ENCODE data around the gene KCTD17. TPM values are rescaled to one million over a fixed set of nuclear protein-coding genes. Genes with fewer than 3 reads are reported as not detected.

Gene KCTD17
- total RNA-seq, 4 donors from 2014 or later: 17.9 to 35.8 (median 28.7) TPM

DNA sequence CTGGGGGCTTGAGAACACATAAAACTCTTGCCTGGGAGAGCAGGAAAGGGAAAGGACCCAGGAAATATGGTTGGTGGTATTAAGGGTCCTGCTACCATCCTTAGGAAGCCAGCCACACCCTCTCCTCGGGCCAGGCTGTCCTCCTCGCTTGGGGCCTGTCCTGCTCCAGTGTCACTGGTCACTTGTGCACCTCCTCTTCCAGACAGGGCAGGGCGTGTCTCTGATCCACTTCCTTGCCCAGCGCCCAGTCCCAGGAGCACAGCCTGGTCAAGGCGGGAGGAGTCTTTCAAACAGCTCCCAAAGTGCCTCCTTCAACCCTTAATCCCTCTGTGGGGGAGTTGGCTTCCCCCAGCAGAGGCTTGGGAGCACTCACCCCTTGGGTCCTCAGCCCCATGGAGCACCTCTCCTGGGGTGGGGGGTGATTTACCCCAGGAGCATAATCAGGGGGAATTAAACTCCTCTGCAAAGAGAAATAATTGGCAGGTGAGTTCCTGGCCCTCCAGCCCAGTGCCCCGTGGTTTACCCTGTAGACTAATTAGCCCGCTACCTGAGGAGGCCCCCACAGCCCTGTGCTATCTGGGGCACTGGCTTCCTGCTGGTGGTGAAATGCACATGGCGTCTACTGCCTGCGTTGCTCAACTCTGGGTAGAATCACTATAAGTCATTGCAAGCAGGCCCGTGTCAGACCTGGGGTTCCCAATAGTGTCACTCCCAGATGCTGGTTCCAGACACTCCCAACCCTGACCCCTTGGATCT, 49.9 kb downstream of the KCTD17 start:
- H3K27ac ChIP-seq (replicated peaks in 1 of 4): no peak overlapping the region
- 87% methylated on average over 8 of the region's 10 CpGs for WGBS
- no peak for DNase-seq (ENCODE audit: extremely low spot score)

GRCh38 chr22:37103151-37103550, 51.6 kb downstream of the KCTD17 start:
- intact Hi-C loops (cut with DNase I): no loop called here
- 53% methylated on average over 18 of the region's 18 CpGs for WGBS
- Histone ChIP-seq H3K27ac (replicated peaks in 1 of 4) (no peak overlapping the region), H3K4me3 (no peak overlapping the region), H3K4me1 (no peaks in the 10 kb centered on the region), H3K27me3 (peaks cover 0 to 65% (median 0%) of the 10 kb centered on the region in 4 donors), H3K9me3 (no peaks in the 10 kb centered on the region), H3K36me3 (no peaks in the 10 kb centered on the region)
- TF ChIP-seq POLR2A (IDR thresholded peaks at IDR 0.05; ENCODE audit: low read depth): no peak
- no peak for TF ChIP-seq POLR2AphosphoS5 (IDR thresholded peaks at IDR 0.05)
- no peak for TF ChIP-seq EP300 (IDR thresholded peaks at IDR 0.05)
- TF ChIP-seq, protein P1, sequence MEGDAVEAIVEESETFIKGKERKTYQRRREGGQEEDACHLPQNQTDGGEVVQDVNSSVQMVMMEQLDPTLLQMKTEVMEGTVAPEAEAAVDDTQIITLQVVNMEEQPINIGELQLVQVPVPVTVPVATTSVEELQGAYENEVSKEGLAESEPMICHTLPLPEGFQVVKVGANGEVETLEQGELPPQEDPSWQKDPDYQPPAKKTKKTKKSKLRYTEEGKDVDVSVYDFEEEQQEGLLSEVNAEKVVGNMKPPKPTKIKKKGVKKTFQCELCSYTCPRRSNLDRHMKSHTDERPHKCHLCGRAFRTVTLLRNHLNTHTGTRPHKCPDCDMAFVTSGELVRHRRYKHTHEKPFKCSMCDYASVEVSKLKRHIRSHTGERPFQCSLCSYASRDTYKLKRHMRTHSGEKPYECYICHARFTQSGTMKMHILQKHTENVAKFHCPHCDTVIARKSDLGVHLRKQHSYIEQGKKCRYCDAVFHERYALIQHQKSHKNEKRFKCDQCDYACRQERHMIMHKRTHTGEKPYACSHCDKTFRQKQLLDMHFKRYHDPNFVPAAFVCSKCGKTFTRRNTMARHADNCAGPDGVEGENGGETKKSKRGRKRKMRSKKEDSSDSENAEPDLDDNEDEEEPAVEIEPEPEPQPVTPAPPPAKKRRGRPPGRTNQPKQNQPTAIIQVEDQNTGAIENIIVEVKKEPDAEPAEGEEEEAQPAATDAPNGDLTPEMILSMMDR (IDR thresholded peaks at IDR 0.05): no peak
- no peak for DNase-seq (ENCODE audit: extremely low spot score)

More for the DNA sequence above, 49.9 kb downstream of the KCTD17 start:
- H3K9me3 ChIP-seq: no peaks in the 10 kb centered on the region
- no peaks in the 10 kb centered on the region for H3K36me3 ChIP-seq
- H3K4me1 ChIP-seq: no peaks in the 10 kb centered on the region
- TF ChIP-seq POLR2AphosphoS5 (IDR thresholded peaks at IDR 0.05) (no peak), EP300 (IDR thresholded peaks at IDR 0.05) (no peak), POLR2A (IDR thresholded peaks at IDR 0.05; ENCODE audit: low read depth) (no peak)
- TF ChIP-seq, protein P1 (IDR thresholded peaks at IDR 0.05): no peak
- no peak overlapping the region for H3K4me3 ChIP-seq
- H3K27me3 ChIP-seq: peaks cover 0 to 70% (median 3%) of the 10 kb centered on the region in 4 donors
- intact Hi-C loops (cut with DNase I): no loop called here

DNA sequence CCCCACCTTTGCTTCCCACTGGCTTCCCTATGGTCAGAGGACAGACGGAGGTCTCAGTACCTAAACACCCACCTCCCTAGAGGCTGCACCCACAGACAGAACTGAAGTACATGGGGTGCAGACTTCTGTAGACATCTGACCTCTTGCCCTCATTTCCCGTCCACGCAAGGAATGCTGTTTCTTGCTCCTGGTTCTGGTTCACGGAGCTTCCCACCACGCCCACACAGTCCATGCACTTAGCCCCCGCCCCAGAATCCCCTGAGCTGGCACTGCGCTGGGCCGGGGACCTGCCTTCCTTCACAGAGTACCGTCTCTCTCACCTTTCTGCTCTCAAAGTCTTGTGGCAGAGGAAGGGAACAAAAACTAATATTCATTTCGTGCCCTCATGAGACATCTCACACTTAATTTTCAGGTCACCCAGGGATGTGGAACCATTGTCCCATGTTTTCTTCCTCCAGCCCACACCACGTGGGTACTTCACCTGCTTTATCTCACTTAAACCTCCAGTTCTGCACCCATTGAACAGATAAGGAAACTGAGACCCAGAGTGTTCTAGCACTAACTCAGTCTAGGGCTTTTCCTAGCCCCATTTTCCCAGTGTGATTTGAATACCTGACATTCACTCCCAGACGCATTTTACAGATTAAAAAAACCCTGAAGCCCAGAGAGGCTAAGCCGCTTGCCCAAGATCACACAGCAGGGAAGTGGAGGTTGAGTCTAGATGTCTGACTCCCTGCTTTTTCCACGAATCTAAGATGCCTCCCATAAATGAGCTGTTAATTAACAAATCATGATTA, 52.3 kb downstream of the KCTD17 start:
- H3K36me3 ChIP-seq: no peaks in the 10 kb centered on the region
- intact Hi-C loops (cut with DNase I): no loop called here
- TF ChIP-seq, protein P1 (IDR thresholded peaks at IDR 0.05): no peak
- TF ChIP-seq POLR2AphosphoS5 (IDR thresholded peaks at IDR 0.05) (no peak), POLR2A (IDR thresholded peaks at IDR 0.05; ENCODE audit: low read depth) (no peak), EP300 (IDR thresholded peaks at IDR 0.05) (no peak)
- H3K9me3 ChIP-seq: no peaks in the 10 kb centered on the region
- H3K27me3 ChIP-seq: peaks cover 0 to 63% (median 0%) of the 10 kb centered on the region in 4 donors
- H3K4me1 ChIP-seq: no peaks in the 10 kb centered on the region
- no peak for DNase-seq (ENCODE audit: extremely low spot score)
- H3K4me3 ChIP-seq: no peak overlapping the region
- WGBS: 65% methylated on average over 14 of the region's 14 CpGs
- H3K27ac ChIP-seq (replicated peaks in 1 of 4): no peak overlapping the region

DNA sequence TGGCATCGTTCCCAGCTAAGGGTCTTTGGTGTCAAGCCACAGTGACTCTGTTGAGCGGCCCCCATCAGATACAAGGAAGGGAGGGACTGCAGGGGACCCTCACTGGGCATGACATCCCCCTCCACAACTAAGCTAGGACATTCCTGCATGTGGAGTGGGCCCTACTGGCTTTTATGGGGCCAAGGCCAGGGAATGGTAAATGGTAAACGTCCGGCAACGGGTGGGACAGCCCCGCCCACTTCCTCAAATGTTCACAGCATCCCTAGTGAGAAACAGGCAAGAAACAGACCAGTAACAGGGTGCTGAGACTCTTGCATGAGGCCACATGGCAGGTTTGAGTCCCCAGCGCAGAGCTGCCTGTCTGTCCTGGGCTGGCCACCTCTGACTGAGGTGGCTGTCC, 53.6 kb downstream of the KCTD17 start:
- Histone ChIP-seq H3K4me1 (no peaks in the 10 kb centered on the region), H3K36me3 (no peaks in the 10 kb centered on the region), H3K27ac (replicated peaks in 1 of 4) (no peak overlapping the region), H3K4me3 (no peak overlapping the region), H3K27me3 (peaks cover 0 to 68% (median 0%) of the 10 kb centered on the region in 4 donors), H3K9me3 (no peaks in the 10 kb centered on the region)
- TF ChIP-seq, protein P1 (IDR thresholded peaks at IDR 0.05): no peak
- TF ChIP-seq POLR2A (IDR thresholded peaks at IDR 0.05; ENCODE audit: low read depth): no peak
- TF ChIP-seq EP300 (IDR thresholded peaks at IDR 0.05): no peak
- no peak for TF ChIP-seq POLR2AphosphoS5 (IDR thresholded peaks at IDR 0.05)
- WGBS: 39% methylated on average over 3 of the region's 7 CpGs
- intact Hi-C loops (cut with DNase I): no loop called here
- no peak for DNase-seq (ENCODE audit: extremely low spot score)

Data from esophagus muscularis mucosa (tissue), 4 donors.